GM23248 (cell line): ENCODE data around the gene GPER1.

Experiments
- EZH2 ChIP-seq: fragments of 200-600 bp; sonication (generic); IDR thresholded peaks from 2 replicates; pipeline ENCODE4 v1.6.1; 2018; ENCODE audit warnings: antibody characterized with exemption, mild to moderate bottlenecking; ENCODE audit not compliant: insufficient read depth, poor library complexity, severe bottlenecking
- EZH2phosphoT487 ChIP-seq: fragments of 200-600 bp; sonication (generic); IDR thresholded peaks from 2 replicates; pipeline ENCODE4 v1.6.1; 2018; ENCODE audit warnings: antibody characterized with exemption, moderate library complexity, mild to moderate bottlenecking, low read depth; ENCODE audit not compliant: insufficient read depth

DNA sequence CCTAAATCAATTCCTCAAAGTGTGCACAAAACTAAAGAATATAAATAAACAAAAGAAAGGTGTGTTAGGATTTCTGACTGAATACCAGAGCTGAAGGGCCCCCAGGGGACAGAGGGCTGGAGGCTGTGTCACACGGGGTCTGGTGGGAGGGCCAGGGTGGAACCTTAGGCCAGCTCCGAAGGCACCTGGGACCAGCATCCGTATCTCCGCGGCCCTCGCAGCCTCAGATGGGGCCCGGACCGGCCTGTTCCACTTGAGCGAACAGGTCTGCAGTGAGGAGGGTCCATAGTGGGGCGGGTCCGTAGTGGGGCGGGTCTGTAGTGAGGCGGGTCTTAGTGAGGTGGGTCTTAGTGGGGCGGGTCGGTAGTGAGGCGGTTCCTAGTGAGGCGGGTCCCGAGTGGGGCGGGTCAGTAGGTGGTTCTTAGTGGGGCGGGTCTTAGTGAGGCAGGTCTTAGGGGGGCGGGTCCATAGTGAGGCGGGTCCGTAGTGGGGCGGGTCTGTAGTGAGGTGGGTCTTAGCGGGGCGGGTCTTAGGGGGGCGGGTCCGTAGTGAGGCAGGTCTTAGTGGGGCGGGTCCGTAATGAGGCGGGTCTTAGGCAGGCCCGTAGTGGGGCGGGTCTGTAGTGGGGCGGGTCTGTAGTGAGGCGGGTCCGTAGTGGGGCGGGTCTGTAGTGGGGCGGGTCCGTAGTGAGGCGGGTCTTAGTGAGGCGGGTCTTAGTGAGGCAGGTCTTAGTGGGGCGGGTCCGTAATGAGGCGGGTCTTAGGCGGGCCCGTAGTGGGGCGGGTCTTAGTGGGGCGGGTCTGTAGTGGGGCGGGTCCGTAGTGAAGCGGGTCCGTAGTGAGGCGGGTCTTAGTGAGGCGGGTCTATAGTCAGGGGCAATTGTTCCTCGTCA is 28.5 kb upstream of the GPER1 start:
- TF ChIP-seq EZH2 (no peak), EZH2phosphoT487 (no peak)
